GM18508 (cell line): ENCODE data around the gene RPS6KA2.
"Not testable (repeated sequence)": the region's sequence is repeated elsewhere in the genome, so short reads cannot be mapped to it uniquely, and the experiment has no call there.

Experiments used
- ATAC-seq: cut with Tn5 transposase; IDR thresholded peaks from one replicate; pipeline ENCODE4 v1.9.1; 2021; ENCODE audit warnings: moderate number of reproducible peaks; ENCODE audit not compliant: insufficient read depth, unreplicated experiment

RPS6KA2 gene

DNA sequence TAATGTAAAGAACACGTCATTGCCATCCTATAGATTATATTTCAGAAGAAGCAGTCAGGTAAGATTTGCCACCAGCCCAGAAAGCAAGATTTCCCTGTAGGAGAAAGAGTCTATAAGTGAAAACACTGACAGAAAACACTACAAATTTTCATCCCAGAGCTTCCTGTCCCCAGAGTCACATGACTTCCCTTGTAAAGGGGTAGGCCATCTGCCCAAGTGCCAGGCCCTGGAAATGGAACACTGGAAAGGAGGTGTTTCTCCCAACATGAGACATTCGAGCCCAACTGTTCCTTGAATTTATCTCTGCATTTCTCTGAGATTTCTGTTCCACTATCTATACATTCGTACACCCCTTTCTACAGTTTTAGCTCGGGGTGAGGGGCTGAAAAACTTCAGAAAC is 87.5 kb downstream of the RPS6KA2 start:
- ATAC-seq = no peak

- ATAC-seq = not testable (repeated sequence)
These were observed 88.1 kb downstream of the RPS6KA2 start for GRCh38 chr6:166539011-166539385.

DNA sequence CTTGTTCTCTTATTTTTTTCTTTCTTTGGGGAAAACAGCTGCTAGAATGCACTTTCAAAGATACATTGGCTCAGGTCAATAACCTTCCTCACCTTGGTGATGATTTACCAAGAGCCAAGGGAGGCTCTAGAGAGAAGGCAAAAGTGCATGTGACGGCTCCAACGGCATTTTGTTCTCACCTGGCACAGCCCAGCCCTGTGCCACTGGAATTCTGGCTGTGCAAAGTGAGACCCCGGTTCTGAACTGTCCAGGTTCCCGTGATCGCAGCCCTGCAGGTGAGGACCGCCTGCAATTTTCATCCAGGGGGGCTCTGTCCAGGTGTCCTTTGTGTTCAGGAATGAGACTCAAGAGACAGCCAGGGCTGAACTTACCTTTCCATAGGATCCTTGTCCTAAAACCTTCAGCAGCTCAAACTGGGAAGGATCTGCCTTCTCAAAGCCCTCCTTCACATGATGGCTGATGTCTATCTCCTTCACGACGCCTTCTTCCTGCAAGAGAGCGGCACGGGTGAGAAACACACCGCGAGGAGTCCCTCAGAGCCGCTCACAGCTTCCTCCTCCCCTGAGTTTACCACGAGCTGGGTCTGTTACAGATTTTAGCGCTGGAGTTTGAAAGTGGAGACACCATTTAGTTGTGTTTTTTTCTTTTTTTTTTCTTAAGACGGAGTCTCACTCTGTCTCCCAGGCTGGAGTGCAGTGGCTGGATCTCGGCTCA is 88.6 kb downstream of the RPS6KA2 start:
- no peak for ATAC-seq

GRCh38 chr6:166534658-166535406 is 92.2 kb downstream of the RPS6KA2 start:
- ATAC-seq = no peak

- ATAC-seq = no peak
These were observed 93.7 kb downstream of the RPS6KA2 start for GRCh38 chr6:166533205-166533824.

GRCh38 chr6:166532302-166532701 is 94.7 kb downstream of the RPS6KA2 start:
- ATAC-seq = no peak

GRCh38 chr6:166530211-166531095 is 96.6 kb downstream of the RPS6KA2 start:
- no peak for ATAC-seq

- no peak for ATAC-seq
These were observed 97.5 kb downstream of the RPS6KA2 start for GRCh38 chr6:166529586-166529985.

DNA sequence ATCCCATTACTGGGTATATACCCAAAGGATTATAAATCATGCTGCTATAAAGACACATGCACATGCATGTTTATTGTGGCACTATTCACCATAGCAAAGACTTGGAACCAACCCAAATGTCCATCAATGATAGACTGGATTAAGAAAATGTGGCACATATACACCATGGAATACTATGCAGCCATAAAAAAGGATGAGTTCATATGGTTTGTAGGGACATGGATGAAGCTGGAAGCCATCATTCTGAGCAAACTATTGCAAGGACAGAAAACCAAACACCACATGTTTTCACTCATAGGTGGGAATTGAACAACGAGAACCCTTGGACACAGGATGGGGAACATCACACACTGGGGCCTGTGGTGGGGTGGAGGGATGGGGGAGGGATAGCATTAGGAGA is 98.0 kb downstream of the RPS6KA2 start:
- ATAC-seq = not testable (repeated sequence)

DNA sequence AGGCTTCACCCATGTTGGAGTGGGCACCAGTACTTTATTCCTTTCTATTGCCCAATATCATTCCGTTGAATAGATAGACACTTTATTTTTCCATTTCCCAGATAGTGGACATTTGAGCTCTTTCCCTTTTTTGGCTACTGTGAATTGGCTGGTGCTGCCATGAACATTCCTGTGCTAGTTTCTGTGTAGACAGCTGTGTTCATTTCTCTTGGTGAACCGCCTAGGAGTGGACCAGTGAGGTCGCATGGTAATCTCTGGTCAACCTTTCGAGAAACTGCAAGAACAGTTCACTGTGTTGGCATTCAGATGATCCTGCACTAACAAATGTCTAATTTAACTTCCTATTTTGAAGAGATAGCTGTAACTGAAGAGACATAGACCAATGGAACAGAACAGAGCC is 99.2 kb downstream of the RPS6KA2 start:
- ATAC-seq = no peak

GRCh38 chr6:166526937-166527336 is 100.1 kb downstream of the RPS6KA2 start:
- ATAC-seq = no peak

DNA sequence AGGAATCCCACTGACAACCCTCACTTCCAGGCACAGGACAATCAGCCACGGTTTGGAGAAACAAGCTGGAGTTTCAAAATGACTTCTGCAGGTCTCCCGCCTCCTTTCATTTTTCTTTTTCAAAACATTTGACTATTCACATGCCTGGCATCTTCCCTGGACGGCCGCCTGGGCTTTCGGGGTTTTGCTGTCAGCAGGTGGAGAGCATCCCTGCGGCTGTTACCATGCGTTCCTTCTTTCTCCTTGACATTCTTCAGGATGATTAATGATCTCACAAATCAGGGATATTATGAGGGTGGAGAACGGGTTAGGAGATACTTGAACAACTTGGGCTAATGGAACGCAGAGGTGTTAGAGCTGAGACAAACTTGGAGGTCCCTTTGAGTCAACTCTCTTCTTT is 101.5 kb downstream of the RPS6KA2 start:
- no peak for ATAC-seq

- ATAC-seq = no peak
These were observed 103.1 kb downstream of the RPS6KA2 start for GRCh38 chr6:166523782-166524559.

GRCh38 chr6:166520905-166521834 is 105.9 kb downstream of the RPS6KA2 start:
- ATAC-seq = no peak

GRCh38 chr6:166516251-166516884 is 110.7 kb downstream of the RPS6KA2 start:
- ATAC-seq = no peak

GRCh38 chr6:166515072-166515810 is 111.8 kb downstream of the RPS6KA2 start:
- ATAC-seq = no peak

DNA sequence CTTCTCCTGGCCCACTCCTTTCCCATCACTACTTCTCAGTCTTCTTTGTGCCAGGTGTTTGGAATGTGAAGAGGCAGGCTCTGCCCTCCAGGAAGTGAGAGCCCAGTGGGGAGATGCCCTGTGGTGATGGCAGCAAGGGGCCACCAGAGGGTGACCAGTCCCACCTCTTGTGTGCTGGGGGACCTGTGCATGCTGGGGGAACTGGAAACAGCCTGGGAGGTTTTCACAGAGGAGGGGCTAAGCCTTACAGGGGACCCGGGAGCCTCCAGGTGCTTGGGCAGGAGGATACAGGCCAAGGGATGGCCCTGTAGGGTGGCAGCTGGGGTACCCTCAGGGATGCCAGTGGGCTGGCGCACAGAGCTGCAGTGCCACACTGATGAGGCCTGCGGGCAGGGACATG is 112.9 kb downstream of the RPS6KA2 start:
- ATAC-seq = no peak

DNA sequence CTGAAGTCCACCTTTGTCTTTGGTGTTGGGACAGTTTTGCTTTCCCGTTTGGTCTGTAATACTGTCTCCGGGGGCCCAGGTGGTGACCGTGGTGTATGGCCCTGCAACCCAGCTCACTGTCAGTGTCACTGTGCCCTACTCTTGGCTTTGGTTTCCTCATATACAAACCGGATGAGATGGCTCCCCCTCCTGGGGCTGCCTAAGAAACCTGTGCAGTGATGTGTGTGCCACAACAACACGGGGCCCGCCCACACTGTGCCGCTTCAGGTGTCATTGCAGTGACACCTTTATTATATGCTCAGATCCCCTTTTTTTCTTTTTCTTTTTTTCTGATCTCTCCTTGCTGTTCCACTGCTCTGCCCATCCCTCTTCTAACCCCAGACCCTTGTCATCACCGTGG is 114.5 kb downstream of the RPS6KA2 start:
- ATAC-seq = peak; percentile 91
